ENCODE data around the gene PSRC1.

- TF ChIP-seq CTCF (IDR thresholded peaks at IDR 0.05), result no peak
- no peak for TF ChIP-seq POLR2A (IDR thresholded peaks at IDR 0.05)
Observed at GRCh38 chr1:109243860-109244552, 38.9 kb downstream of the PSRC1 start.
